GM19372 (cell line): ENCODE measurements around the gene LATS1.
"Not testable (repeated sequence)": the region's sequence is repeated elsewhere in the genome, so short reads cannot be mapped to it uniquely, and the experiment has no call there.

Source experiments
- ATAC-seq: cut with Tn5 transposase; IDR thresholded peaks from one replicate; pipeline ENCODE4 v1.9.1; 2021; ENCODE audit warnings: mild to moderate bottlenecking, low read depth, moderate library complexity; ENCODE audit not compliant: unreplicated experiment

The LATS1 gene

DNA sequence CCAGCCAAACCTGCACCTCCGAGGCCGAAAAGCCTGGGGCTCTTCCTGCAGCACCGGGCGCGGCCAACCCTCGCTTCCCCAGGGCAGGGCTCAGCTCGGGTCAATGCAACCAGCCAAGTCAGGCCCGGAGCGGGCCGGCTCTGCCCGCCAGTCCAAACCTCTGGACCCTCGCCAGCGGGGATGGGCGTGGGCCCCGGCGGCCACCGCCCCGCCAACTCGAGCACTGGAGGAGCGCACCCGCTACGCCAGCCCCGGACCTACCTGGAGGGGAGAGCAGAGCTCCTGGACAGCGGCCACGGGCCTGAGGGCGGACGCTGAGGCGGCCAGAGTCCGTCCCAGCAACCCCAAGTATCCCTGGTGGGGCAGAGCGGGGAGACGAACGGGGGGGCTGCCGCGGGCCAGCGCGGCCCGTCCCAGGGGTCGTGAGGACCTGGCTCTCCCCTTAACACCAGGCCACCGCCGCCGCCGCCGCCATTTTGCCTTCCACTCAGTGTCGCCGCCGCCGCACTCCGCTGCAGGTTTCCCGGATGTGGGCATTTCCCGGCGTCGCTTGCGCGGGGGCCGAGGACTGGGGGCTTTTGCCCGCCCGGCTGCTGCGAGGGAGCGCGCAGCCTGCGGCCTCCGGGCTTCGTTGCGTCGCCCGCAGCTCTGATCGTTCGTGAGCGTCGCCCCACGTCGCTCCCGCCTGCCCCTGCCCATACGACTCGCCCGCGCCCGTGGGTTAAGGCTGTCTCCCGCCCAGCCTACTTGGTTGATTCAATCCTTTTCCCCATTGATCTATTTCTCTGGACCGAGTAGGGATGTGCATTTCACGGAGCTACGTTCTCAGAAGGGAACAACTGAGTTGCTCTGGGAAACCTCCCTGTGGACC is at the start of gene LATS1:
LATS1 (minus strand) TSS at position 514 of the 871 bp plus-strand sequence. CDS start 15,975 bp downstream, outside the sequence.
- ATAC-seq: peak; percentile 83

GRCh38 chr6:149766156-149766769 is 48.4 kb upstream of the LATS1 start:
- no peak for ATAC-seq

DNA sequence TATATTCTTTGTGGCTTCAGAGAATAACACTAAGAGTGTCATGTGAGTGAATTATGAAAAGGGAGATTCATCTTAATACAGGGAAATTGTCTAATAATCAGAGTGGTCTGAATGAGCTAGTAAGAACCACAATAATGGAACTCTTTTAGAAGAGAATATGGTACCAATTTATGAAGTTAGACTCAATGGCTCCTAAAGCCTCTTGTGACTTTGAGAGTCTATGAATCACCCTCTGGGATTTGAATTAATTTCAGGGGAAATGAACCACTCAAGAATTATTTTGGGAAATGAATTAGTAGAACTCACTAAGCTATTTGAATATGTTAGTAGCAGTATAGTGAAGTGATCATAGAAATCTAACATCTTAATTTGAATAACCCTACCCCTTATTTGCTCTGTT is 46.0 kb upstream of the LATS1 start:
- ATAC-seq: no peak

GRCh38 chr6:149761438-149761837 is 43.5 kb upstream of the LATS1 start:
- ATAC-seq: peak; percentile 98

DNA sequence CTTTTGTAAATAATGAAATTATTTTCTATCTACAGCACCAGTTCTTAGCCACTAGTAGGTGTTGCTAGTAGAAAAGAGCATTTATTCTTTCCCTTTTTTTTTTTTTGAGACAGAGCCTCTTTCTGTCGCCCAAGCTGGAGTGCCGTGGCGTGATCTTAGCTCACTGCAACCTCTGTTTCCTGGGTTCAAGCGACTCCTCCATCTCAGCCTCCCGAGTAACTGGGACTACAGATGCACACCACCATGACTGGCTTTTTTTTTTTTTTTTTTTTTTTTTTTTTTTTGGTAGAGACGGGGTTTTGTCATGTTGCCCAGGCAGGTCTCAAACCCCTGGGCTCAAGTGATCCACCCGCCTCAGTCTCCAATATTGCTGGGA is 38.3 kb upstream of the LATS1 start:
- no peak for ATAC-seq

GRCh38 chr6:149755300-149756260 is 37.7 kb upstream of the LATS1 start:
- peak; percentile 67 for ATAC-seq

DNA sequence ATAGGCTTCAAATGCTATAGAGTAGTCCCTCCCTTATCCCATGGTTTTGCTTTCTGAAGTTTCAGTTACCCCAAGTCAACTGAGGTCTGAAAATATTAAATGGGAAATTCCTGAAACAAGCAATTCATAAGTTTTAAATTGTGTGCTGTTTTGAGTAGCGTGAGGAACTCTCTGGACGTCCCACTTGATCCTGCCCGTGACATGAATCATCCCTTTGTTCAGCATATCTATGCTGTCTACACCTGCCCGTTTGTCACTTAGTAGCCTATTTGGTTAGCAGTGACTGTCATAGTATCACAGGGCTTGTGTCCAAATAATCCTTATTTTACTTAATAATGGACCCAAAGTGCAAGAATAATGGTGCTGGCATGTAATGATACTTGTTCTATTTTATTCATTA is 36.6 kb upstream of the LATS1 start:
- no peak for ATAC-seq

DNA sequence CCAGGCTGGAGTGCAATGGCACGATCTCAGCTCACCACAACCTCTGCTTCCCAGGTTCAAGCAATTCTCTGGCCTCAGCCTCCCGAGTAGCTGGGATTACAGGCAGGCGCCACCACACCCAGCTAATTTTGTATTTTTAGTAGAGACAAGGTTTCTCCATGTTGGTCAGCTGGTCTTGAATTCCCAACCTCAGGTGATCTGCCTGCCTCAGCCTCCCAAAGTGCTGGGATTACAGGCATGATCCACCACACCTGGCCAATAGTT is 35.4 kb upstream of the LATS1 start:
- ATAC-seq: not testable (repeated sequence)

- no peak for ATAC-seq
Measured at GRCh38 chr6:149752600-149753373, 34.9 kb upstream of the LATS1 start.

DNA sequence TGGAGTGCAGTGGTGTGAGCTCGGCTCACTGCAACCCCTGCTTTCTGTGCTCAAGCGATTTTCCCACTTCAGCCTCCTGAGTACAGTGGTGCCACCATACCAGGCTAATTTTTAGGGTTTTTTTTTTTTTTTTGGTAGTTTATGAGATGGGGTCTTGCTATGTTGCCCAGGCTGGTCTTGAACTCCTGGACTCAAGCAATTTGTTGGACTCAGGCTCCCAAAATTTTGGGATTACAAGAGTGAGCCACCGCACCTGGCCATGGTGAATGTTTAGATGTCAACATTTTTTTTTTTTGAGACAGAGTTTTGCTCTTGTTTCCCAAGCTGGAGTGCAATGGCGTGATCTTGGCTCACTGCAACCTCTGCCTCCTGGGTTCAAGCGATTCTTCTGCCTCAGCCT is 34.0 kb upstream of the LATS1 start:
- ATAC-seq: not testable (repeated sequence)

- no peak for ATAC-seq
Measured at GRCh38 chr6:149751239-149751638, 33.3 kb upstream of the LATS1 start.

DNA sequence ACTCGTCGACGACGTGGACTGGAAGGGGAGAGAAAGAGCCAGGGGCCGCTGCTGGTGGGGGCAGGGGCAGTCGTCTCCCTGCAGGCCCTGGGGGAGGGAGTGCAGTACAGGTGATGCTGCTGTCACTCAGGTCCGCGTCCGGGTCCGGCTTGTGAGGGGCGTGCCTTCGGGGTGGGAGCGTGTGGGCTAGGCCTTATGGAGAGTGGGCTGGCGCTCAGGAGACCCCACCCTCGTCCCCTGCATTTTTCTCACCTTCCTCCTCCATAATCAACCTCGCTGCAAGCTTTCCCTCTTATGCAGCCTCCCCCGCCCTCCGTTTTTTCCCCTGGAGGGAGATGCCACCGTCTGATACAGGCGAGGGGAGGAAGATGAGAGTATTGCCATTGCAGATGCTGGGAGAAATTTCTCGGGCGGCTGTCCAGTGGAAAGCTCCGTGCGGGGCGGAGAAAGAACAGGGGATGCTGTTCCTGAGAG is 32.3 kb upstream of the LATS1 start:
- ATAC-seq: peak; percentile 29

DNA sequence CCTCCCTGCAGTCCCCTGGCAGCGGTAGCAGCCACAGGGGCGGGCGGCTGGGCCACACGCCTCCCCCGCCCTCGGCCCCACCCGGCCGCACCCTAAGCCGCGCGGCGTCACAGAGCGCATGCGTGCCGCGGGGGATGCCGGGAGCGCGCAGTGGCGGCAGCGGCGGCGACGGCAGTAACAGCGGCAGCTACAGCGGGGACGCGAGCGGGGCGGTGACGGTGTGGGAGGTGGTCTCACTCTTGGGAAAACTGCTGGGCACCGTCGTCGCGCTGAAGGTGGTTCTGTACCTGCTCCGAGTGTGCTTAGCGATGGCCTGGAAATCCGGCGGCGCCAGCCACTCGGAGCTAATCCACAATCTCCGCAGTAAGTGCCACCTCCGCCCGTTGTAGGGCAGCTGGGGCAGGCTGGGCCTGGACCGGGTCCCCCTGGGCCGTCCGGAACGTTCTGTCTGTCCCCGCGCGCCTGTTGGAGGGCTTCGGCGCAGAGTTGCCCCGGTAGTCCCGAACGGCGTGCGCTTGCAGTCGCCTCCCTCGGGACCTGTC is 31.8 kb upstream of the LATS1 start, which contains the start of gene PCMT1:
PCMT1 (plus strand) TSS at position 148 of the 542 bp plus-strand sequence; CDS start at position 309, 161 bp downstream.
- peak; percentile 86 for ATAC-seq

DNA sequence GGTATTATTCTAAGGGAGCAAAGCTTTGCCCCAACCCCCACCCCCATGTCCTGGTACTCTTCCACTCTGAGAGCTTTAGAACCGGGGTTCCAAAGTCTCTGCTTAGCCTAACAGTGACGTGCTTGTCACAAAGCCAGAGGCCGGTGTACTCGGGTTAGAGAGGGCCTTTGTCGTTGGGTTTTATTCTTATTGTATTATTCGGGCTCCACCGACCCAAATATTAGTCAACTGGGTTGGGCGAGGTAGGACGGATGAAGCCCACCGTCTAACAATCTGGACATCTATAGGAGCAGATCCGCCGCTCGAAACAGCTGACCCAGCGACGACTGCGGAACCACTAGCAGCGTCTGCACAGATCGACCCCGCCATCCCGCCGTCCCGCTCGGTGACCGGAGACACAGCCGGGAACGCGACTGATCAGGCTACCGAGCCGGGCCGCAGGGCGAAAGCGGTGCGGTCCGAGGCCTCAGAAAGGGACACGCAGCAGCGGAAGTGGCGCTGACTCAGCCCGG is 31.2 kb upstream of the LATS1 start:
- ATAC-seq: not testable (repeated sequence)

- peak; percentile 45 for ATAC-seq
Measured at GRCh38 chr6:149746147-149746946, 28.4 kb upstream of the LATS1 start, which contains the start of gene NUP43. Gene NUP43, minus strand, starts transcription at chr6:149746529. Its CDS starts 34 bp downstream, at chr6:149746495.

DNA sequence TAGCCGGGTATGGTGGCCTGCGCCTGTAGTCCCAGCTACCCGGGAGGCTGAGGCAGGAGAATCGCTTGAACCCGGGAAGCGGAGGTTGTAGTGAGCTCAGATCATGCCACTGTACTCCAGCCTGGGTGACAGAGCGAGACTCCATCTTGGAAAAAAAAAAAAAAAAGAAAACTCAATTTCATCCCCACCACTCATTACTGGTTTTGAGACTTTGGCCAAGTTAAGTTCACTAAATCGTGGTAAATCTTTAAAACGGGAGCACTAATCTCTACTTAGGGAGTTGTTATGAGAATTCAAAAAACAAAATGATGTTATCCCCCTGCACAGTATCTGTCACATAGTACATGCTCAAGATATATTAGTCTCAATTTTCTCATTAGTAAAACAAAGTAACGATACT is 27.4 kb upstream of the LATS1 start:
- not testable (repeated sequence) for ATAC-seq

DNA sequence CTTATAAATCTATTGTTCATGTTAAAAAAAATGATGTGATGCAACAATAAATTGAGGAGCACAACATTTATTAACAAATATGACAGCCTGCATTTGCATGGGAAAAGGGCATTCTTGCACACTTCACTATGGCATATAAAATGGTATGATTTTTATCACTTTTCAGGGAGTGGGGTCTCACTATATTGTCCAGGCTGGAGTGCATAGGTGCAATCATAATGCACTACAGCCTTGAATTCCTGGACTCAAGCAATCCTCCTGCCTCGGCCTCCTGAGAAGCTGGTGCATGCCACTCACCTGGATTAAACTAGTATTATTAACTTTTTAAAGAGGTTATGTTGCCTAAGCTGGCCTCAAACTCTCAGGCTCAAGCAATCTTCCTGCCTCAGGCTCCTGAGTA is 17.0 kb upstream of the LATS1 start:
- ATAC-seq: no peak

- no peak for ATAC-seq
Measured at GRCh38 chr6:149733089-149733720, 15.3 kb upstream of the LATS1 start.
